ENCODE measurements around the gene CLDND1.

- no peak for TF ChIP-seq POLR2AphosphoS5 (IDR thresholded peaks at IDR 0.05)
- no peak for TF ChIP-seq CTCF (IDR thresholded peaks at IDR 0.05)
- TF ChIP-seq POLR2A (IDR thresholded peaks at IDR 0.05), result no peak
- no peak for TF ChIP-seq EP300 (IDR thresholded peaks at IDR 0.05)
Observed at GRCh38 chr3:98531622-98532274, 9.0 kb upstream of the CLDND1 start, which contains the start of gene GPR15.

All from stomach (tissue), 4 donors.